ENCODE data around the gene TMEM9.

The TMEM9 gene

DNA sequence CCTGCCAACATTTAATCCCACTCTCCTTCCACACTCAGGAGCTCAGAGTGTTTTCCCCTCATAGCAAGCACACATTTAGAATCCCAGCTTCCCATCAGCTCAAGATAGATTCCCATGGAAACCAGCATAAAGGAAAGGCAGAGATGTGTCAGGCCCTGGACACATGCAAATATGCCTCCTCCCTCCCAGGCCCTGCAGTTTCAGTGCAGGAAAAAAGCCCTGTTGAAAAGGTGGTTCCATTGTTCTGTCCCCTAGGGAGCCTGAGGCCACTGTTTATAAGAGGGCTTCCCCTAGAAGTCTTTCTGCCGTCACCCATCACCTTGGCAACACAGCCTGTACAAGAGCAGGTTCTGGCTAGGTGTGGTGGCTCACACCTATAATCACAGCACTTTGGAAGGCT lies 45.7 kb downstream of the TMEM9 start:
- Histone ChIP-seq H3K4me1 (ENCODE audit: control insufficient read depth, insufficient read depth, low read length) (no peaks in the 10 kb centered on the region), H3K9me3 (ENCODE audit: control insufficient read depth, insufficient read depth, low read depth, low read length) (no peaks in the 10 kb centered on the region), H3K27ac (ENCODE audit: extremely low read depth, low read depth, low read length) (no peak overlapping the region), H3K36me3 (ENCODE audit: control insufficient read depth in 2 of 2, insufficient read depth in 1 of 2, low read length in 2 of 2) (no peaks in the 10 kb centered on the region), H3K4me3 (ENCODE audit: low read depth, low read length) (no peak overlapping the region)
- TF ChIP-seq HOXD13 (CRISPR knock-in tag; IDR thresholded peaks at IDR 0.05; ENCODE audit: borderline replicate concordance) (no peak), ZNF184 (tag by site-specific recombination; IDR thresholded peaks at IDR 0.05) (no peak), GLIS2 (tag by site-specific recombination; IDR thresholded peaks at IDR 0.05) (no peak), ZNF76 (tag by site-specific recombination; IDR thresholded peaks at IDR 0.05; ENCODE audit: borderline replicate concordance, low read depth) (no peak), ZNF792 (tag by site-specific recombination; IDR thresholded peaks at IDR 0.05) (no peak), ZNF510 (tag by site-specific recombination; IDR thresholded peaks at IDR 0.05; ENCODE audit: insufficient replicate concordance) (no peak), ZNF530 (tag by site-specific recombination; IDR thresholded peaks at IDR 0.05; ENCODE audit: low read depth) (no peak), GFI1B (tag by site-specific recombination; IDR thresholded peaks at IDR 0.05) (no peak), ZNF776 (tag by site-specific recombination; IDR thresholded peaks at IDR 0.05; ENCODE audit: borderline replicate concordance) (no peak), ZFP37 (tag by site-specific recombination; IDR thresholded peaks at IDR 0.05) (no peak), ZNF791 (tag by site-specific recombination; IDR thresholded peaks at IDR 0.05) (no peak), ZNF501 (tag by site-specific recombination; IDR thresholded peaks at IDR 0.05) (no peak), WT1 (tag by site-specific recombination; IDR thresholded peaks at IDR 0.05) (no peak), ZNF274 (IDR thresholded peaks at IDR 0.05; ENCODE audit: low read length) (no peak), ZNF274 (tag by site-specific recombination; IDR thresholded peaks at IDR 0.05; ENCODE audit: borderline replicate concordance) (no peak)
- TF ChIP-seq, protein P1, sequence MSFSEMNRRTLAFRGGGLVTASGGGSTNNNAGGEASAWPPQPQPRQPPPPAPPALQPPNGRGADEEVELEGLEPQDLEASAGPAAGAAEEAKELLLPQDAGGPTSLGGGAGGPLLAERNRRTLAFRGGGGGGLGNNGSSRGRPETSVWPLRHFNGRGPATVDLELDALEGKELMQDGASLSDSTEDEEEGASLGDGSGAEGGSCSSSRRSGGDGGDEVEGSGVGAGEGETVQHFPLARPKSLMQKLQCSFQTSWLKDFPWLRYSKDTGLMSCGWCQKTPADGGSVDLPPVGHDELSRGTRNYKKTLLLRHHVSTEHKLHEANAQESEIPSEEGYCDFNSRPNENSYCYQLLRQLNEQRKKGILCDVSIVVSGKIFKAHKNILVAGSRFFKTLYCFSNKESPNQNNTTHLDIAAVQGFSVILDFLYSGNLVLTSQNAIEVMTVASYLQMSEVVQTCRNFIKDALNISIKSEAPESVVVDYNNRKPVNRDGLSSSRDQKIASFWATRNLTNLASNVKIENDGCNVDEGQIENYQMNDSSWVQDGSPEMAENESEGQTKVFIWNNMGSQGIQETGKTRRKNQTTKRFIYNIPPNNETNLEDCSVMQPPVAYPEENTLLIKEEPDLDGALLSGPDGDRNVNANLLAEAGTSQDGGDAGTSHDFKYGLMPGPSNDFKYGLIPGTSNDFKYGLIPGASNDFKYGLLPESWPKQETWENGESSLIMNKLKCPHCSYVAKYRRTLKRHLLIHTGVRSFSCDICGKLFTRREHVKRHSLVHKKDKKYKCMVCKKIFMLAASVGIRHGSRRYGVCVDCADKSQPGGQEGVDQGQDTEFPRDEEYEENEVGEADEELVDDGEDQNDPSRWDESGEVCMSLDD (tag by site-specific recombination; IDR thresholded peaks at IDR 0.05), result no peak
- TF ChIP-seq, protein P2, sequence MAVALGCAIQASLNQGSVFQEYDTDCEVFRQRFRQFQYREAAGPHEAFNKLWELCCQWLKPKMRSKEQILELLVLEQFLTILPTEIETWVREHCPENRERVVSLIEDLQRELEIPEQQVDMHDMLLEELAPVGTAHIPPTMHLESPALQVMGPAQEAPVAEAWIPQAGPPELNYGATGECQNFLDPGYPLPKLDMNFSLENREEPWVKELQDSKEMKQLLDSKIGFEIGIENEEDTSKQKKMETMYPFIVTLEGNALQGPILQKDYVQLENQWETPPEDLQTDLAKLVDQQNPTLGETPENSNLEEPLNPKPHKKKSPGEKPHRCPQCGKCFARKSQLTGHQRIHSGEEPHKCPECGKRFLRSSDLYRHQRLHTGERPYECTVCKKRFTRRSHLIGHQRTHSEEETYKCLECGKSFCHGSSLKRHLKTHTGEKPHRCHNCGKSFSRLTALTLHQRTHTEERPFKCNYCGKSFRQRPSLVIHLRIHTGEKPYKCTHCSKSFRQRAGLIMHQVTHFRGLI (tag by site-specific recombination; IDR thresholded peaks at IDR 0.05), result no peak
- TF ChIP-seq, protein P3, sequence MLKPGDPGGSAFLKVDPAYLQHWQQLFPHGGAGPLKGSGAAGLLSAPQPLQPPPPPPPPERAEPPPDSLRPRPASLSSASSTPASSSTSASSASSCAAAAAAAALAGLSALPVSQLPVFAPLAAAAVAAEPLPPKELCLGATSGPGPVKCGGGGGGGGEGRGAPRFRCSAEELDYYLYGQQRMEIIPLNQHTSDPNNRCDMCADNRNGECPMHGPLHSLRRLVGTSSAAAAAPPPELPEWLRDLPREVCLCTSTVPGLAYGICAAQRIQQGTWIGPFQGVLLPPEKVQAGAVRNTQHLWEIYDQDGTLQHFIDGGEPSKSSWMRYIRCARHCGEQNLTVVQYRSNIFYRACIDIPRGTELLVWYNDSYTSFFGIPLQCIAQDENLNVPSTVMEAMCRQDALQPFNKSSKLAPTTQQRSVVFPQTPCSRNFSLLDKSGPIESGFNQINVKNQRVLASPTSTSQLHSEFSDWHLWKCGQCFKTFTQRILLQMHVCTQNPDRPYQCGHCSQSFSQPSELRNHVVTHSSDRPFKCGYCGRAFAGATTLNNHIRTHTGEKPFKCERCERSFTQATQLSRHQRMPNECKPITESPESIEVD (tag by site-specific recombination; IDR thresholded peaks at IDR 0.05), result no peak
- TF ChIP-seq, protein P4, sequence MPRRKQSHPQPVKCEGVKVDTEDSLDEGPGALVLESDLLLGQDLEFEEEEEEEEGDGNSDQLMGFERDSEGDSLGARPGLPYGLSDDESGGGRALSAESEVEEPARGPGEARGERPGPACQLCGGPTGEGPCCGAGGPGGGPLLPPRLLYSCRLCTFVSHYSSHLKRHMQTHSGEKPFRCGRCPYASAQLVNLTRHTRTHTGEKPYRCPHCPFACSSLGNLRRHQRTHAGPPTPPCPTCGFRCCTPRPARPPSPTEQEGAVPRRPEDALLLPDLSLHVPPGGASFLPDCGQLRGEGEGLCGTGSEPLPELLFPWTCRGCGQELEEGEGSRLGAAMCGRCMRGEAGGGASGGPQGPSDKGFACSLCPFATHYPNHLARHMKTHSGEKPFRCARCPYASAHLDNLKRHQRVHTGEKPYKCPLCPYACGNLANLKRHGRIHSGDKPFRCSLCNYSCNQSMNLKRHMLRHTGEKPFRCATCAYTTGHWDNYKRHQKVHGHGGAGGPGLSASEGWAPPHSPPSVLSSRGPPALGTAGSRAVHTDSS (tag by site-specific recombination; IDR thresholded peaks at IDR 0.05), result no peak
- CTCF ChIA-PET, result interaction anchor here (0.5 to 2.0 kb wide), 5 partner anchors 10 to 546 kb away, joined by 3 to 12 read pairs (median 4); no protein-coding TSS in a partner anchor
- POLR2A ChIA-PET, result no interaction called here

DNA sequence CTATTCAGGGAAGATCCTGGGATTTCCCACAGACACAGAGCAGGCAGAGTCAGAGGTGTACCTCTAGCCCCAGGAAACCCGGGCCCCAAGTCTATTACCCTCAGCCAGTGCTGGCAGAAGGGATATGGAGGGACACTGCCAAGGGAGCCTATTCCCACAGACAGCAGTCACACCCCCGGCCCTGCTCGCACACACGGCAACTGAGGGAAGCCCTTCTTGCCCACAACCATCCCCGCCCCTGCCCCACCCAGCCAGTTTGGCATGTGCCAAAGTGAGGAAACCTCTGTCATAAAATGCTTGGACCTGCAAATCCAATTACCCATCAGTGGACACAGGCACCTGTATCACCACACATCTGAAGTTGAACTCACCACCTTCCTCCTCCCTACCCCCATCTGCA lies 48.6 kb downstream of the TMEM9 start:
- POLR2A ChIA-PET, result no interaction called here
- Histone ChIP-seq H3K27ac (ENCODE audit: extremely low read depth, low read depth, low read length) (no peak overlapping the region), H3K36me3 (ENCODE audit: control insufficient read depth in 2 of 2, insufficient read depth in 1 of 2, low read length in 2 of 2) (no peaks in the 10 kb centered on the region), H3K4me1 (ENCODE audit: control insufficient read depth, insufficient read depth, low read length) (no peaks in the 10 kb centered on the region), H3K4me3 (ENCODE audit: low read depth, low read length) (no peak overlapping the region), H3K9me3 (ENCODE audit: control insufficient read depth, insufficient read depth, low read depth, low read length) (no peaks in the 10 kb centered on the region)
- CTCF ChIA-PET, result no interaction called here
- TF ChIP-seq SCRT1 (tag by site-specific recombination; IDR thresholded peaks at IDR 0.05; ENCODE audit: borderline replicate concordance) (no peak), ZNF24 (tag by site-specific recombination; IDR thresholded peaks at IDR 0.05) (no peak), ZBTB8A (tag by site-specific recombination; IDR thresholded peaks at IDR 0.05) (no peak), ZNF621 (tag by site-specific recombination; IDR thresholded peaks at IDR 0.05) (no peak), KLF16 (tag by site-specific recombination; IDR thresholded peaks at IDR 0.05) (no peak), ZNF585B (tag by site-specific recombination; IDR thresholded peaks at IDR 0.05) (no peak), ZNF335 (tag by site-specific recombination; conservative IDR thresholded peaks at IDR 0.05) (no peak)
- TF ChIP-seq, protein P5, sequence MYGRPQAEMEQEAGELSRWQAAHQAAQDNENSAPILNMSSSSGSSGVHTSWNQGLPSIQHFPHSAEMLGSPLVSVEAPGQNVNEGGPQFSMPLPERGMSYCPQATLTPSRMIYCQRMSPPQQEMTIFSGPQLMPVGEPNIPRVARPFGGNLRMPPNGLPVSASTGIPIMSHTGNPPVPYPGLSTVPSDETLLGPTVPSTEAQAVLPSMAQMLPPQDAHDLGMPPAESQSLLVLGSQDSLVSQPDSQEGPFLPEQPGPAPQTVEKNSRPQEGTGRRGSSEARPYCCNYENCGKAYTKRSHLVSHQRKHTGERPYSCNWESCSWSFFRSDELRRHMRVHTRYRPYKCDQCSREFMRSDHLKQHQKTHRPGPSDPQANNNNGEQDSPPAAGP (tag by site-specific recombination; IDR thresholded peaks at IDR 0.05), result no peak

Data from HEK293 (cell line).